Inflammatory macrophage treated with lipopolysaccharide for 4 hours (primary cell): ENCODE measurements around the gene NKAIN1.
"Not testable (repeated sequence)": the region's sequence is repeated elsewhere in the genome, so short reads cannot be mapped to it uniquely, and the experiment has no call there.

Source experiments
- DNase-seq: peaks from one replicate; pipeline ENCODE4 v3.0.0-alpha.2; 2020

Gene NKAIN1

DNA sequence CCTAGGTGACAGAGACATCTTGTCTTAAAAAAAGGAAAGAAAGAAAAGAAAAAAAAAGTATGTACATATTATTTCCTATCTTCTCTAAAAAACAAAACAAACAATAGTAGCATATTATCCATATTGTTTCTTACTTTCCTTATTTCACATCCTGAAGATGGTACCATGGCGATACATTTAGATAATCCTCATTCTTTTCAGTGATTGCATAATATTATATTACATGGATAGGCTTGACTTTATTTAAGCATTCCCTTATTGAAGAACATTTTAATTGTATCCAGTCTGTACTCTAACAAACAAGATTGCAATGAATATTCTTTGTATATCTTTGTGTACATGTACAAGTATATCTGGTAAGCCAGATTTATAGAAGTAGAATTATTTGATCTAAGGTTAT, 91.3 kb downstream of the NKAIN1 start:
- DNase-seq, result no peak

DNA sequence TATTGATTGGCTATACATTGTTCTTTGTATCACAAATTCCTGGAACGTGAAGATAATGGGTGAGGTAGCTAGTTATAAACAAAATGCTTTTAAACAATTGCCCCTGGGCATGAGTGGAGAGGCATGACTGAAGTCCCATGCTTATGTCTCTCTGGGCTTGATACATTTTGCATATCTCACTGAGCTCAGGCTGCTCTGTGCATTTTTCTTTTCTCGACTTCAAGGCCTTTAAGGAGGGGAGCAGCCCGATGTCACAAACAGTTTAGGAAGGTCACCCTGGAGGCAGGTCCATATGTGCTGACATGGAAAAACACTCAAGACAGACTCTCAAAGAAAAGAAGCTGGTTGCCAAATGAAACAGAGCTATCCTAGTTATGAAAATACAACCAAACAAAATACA, 94.0 kb downstream of the NKAIN1 start:
- no peak for DNase-seq

DNA sequence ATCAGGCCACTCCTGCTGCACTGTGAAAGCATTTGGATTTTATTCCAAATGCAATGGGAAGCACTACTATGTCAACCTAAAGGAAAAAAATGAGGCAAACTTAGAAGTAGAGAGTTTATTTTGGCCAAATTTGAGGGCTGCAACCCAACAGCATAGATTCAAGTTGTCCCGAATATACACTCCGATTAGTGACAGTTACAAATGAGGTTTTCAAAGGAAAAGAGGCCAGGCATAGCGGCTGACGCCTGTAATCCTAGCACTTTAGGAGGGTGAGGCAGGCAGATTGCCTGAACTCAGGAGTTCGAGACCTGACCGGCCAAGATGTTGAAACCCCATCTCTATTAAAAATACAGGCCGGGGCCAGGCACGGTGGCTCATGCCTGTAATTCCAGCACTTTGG, 95.2 kb downstream of the NKAIN1 start:
- DNase-seq, result no peak

DNA sequence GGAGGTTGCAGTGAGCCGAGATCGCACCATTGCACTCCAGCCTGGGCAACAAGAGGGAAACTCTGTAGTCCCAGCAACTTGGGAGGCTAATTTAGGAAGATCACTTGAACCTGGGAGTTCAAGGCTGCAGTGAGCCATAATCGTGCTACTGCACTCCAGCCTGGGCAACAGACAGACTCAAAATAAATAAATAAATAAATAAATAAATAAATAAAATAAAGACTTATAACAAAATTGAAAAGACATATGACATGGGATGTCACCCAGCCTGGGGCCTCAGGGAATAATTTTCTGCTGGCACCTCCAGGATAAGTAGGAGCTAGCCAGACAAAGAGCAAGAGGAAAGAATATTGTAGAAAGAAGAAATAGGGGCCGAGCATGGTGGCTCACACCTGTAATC, 96.2 kb downstream of the NKAIN1 start:
- DNase-seq, result no peak

DNA sequence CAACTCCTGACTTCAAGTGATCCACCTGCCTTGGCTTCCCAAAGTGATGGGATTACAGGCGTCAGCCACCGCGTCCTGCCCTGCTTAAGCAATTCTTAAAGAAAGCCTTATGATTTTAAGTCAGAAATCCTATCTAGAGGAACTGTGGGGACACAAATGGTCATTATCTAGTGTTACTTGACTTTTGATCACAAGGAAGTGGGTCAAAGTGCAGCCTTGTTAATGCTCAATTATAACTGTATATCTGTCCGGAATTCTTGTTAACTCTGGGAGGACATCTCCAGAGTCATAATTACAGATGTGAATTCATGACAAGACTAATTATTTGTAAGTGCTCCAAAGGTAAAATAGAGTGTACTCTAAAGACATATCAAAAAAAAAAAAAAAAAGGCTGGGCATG, 97.3 kb downstream of the NKAIN1 start:
- no peak for DNase-seq

DNA sequence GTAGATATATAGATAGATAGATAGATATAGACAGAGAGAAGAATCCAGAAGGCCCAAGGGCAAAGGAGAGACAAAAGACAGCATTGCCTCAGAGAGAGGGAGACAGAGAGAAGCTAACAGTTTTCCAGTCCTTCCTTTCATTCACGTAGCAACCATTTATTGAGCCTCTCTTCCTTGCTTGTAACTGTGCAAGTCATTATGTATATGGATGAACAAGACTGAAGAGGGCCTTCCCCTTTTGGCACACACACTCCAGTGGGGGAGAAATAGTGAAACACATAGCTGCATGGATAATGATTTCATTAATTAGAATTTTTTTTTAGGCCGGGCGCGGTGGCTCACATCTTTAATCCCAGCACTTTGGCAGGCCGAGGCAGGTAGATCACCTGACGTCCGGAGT, 99.4 kb downstream of the NKAIN1 start:
- no peak for DNase-seq

DNA sequence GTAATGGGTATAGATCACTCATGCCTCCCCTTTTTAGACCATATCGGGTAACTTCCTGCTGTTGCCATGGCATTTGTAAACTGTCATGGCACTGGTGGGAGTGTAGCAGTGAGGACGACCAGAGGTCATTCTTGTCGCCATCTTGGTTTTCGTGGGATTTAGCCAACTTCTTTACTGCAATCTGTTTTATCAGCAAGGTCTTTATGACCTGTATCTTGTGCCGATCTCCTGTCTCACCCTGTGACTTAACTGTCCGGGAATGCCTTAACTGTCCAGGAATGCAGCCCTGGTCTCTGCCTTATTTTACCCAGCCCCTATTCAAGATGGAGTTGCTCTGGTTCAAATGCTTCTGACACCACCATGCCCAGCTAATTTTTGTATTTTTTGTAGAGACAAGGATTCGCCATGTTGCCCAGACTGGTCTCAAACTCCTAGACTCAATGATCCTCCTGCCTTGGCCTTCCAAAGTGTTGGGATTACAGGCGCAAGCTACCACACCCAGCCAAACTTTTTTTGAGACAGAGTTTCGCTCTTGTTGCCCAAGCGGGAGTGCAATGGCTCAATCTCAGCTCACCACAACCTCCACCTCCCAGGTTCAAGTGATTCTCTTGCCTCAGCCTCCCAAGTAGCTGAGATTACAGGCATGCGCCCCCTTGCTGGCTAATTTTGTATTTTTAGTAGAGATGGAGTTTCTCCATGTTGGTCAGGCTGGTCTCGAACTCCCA, 100.7 kb downstream of the NKAIN1 start:
- not testable (repeated sequence) for DNase-seq

DNA sequence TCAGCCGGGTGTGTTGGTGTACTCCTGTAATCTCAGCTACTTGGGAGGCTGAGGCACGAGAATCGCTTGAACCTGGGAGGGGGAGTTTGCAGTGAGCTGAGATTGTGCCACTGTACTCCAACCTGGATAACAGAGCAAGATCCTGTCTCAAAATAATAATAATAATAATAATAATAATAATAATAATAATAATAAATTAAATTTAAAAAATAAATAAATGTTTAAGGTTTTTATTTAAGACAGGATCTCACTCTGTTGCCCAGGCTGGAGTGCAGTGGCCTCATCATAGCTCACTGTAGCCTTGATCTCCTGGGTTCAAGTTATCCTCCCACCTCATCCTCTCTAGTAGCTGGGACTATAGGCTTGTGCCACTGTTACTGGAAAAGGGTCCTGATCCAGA, 101.8 kb downstream of the NKAIN1 start:
- not testable (repeated sequence) for DNase-seq

DNA sequence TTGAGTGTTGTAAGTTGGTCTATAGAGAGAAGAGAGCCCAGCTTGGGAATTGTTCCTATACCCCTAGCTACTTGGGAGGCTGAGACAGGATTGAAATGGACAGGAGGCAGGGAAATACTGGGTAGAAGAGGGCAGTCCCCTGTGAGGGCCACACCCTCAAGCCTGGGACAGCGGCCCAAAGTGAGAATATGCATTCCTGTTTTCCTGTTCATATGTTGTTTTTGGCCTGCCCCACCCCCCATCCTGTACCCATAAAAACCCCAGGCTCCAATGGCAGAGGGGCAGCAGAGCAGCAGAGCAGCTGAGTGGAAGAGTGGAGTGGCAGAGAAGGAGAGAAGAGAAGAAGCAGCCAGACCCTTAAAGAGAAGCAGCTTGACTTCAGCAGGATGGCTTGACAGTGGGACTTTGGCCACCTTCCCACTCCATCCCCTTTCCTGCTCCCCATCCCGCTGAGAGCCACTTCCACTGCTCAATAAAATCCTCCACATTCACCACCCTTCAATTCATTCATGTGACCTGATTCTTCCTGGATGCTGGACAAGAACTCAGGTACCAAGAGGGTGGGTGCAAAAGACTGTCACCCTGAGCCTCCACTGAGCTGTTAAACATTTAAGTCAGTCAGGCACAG, 103.6 kb downstream of the NKAIN1 start:
- no peak for DNase-seq

DNA sequence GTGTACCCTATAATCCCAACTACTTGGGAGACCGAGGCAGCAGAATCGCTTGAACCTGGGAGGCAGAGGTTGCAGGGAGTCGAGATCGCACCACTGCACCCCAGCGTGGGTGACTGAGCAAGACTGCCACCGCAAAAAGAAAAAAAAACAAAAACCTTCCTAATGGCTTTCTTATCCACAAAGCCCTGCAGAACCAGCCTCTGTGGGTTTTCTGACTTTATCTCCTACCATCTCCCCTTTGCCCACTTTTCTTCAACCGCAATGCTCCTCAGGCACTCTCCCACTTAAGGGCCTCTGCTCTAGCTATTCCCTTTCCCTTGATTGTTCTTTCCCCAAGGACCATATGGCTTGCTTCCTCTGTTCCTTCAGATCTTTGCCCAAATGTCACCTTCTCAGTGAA, 106.3 kb downstream of the NKAIN1 start:
- DNase-seq, result no peak
